Ammon's horn (tissue), 1 donor: ENCODE data around the gene CASP7.

Experiments used
- DNase-seq: peaks from one replicate; pipeline ENCODE4 v3.0.0-alpha.2; 2016; ENCODE audit warnings: low spot score

The CASP7 gene

DNA sequence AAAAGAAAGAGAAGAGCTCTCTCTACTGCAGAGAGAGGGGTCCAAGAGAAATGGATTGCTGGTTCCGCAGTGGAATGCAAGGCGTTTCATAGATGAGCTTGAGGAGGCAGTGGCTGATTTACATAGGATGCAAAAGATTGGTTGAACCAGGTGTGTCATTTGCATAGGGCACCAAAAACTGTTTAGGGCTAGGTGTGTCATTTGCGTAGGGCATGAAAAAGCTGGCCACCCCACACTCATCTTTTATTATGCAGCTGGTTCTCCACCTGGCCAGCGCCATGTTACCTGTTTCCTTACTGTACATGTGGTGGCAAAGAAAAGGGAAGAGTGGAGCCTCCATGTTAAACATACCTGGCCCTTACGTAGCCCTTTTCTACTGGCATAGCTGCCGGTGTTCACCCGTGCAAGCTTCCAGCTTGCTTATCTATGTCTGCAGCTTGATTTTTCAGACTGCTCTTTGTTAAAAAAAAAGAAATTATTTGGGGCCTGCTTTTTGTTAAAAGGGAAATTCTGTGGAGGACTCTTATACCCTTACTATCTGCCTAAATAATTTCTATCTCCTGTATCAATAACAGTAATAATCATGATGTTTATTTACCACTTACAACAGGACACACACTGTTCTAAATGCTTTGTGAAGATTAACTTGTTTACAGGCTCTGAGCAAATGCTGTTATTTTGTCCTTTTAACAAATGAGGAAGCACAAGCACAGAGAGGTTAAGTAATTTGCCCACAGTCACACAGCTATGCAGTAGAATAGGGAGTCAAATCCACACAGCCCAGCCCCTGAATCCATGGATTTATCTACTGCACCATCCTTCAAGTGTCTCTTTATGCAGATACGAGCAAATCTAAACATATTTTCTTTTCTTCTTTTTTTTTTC, 33.3 kb downstream of the CASP7 start:
- DNase-seq, result no peak

DNA sequence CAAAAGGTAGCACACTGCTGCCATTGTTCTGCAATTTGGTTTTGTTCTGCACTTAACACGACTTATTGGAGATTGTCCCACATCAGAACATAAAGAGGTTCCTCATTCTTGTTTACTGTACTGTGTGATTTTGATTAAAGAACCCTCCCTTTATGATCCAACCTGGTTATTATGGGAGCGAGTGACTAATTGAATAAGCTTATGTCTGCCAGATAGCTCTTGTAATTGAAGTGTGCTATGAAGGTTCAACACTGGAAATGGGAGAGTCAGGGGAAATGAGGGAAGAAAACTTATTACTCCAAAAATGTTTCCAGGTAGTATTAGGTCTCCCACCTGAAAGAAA, 33.9 kb downstream of the CASP7 start:
- no peak for DNase-seq

DNA sequence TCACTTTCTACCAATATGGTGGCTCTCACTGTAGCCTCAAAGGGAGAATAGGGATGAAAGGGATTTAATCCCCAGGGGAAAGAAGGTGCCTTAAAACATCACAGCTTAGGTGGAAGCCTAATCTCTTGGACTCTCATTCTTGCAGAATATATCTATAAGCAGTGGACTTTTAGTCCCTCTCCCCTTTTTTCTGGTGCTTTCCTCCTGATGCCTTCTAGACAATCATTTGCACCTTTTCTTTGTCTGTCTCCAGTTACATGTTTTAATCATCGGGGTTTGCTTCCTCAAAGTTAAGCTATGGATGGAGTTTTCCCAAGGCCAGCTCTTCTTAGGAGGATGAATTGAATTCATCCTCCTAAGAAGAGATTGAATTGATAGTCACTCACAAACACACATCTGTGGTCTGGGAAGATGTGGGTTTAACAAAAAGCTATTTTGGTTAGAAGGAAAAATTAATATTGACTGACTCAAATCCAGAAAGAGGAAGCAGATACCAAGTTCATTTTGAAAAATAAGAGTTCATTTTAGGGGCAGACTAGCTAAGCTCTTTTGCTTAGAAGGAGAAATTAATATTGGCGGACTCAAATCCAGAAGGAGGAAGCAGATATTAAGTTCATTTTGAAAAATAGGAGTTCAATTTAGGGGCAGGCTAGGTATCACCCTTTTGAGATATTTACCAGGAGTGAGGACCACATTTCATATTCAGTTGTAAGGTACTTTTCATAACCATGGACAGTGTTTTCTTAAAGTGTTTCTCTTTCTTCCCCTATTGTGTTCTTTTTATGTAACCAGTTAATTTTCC, 36.6 kb downstream of the CASP7 start:
- no peak for DNase-seq

DNA sequence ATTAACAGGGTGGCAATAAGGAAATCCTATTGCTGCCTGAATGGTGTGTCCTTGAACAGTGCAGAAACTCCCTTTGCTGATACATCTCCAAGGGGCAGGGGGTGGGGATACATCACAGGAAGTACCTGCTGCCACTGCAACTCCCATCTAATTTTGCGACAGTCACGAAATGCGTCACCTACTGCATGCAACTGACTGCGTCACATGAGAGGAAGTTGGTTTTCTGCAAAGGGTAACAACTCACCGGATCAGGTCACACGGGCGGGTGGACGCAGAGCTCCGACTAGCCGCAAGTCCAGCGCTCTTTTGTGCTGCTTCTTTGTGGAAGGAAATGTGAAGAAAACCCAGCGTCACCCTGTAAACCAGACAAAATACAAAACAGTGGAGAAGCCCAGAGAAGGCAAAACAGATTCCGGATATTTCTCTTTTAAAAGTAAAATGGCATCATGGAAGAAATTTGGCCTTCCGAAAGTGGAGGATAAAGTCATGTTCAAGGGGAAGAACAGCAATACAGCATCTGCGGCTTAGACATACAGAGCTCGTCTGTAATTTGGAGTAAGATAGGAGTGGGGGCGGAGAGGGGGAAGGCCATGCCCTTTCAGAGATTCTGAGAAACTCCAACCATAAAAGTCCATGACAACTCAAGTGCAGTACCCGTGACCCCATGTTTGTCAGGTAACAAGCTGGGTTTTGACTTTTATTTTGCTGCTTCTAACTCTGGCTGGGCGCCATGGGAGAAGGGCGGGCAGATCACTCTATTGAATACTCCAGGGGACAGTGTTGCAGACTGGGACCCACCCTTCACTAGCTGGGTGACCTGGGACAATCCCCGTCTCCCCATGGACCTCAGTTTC, 39.5 kb downstream of the CASP7 start:
- no peak for DNase-seq

DNA sequence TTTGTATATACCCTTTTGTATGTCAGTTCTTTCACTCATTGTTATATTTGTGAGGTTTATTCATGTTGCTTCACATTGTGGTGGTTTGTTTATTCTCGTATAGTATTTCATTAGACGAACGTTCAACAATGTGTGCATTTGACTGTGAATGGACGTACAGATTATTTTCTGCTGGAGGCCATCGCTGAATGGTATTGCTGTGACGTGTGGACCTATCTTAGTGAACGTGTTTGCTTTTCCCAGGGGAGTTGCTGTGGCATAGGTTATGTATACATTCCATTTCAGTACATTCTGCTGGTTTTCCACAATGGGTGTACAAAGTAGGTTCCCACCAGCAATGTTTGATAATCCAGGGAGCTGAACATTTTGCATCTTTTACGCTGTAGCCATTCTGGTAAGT, 40.7 kb downstream of the CASP7 start:
- DNase-seq, result no peak

DNA sequence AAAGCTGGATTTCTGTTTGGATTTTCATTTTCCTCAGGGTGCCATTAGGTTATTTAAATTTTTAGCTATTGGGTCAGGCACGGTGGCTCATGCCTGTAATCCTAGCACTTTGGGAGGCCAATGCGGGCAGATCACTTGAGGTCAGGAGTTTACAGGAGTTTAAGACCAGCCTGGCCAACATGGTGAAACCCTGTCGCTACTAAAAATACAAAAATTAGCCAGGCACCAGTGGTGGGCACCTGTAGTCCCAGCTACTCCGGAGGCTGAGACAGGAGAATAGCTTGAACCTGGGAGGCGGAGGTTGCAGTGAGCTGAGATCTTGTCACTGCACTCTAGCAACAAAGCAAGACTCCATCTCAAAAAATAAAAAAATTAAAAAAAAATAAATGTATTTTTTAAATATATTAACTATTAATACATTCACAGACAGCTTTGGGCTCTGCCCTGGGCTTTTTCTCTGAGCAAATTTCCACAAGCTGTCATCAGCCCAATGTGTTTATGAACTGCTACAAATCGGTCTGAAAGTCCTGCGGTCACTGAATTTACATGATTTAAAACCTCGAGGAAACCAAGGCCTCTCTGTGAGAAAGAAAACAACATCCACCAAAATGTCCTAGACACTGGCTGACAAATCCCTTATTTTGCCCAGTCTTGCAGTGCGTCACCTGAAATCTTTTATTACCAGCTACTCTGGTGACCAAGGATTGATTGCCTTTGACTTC, 52.6 kb downstream of the CASP7 start:
- DNase-seq, result no peak

DNA sequence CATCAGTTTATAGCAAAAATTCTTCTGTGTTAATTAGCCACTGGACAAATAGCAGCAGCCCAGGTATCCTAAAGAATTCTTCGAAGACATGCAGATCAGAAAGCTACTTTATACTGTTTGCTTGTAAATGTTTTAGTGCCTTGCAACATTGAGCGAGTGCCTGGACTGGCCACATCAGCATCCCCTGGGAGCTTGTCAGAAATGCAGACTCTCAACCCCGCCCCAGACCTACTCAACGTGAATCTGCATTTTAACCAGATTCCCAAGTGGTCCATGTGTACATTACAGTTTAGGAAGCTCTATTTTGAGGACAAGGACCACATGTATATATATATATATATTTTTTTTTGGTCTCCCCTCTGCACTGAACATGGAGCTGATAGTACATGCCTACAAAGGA, 53.3 kb downstream of the CASP7 start:
- no peak for DNase-seq

DNA sequence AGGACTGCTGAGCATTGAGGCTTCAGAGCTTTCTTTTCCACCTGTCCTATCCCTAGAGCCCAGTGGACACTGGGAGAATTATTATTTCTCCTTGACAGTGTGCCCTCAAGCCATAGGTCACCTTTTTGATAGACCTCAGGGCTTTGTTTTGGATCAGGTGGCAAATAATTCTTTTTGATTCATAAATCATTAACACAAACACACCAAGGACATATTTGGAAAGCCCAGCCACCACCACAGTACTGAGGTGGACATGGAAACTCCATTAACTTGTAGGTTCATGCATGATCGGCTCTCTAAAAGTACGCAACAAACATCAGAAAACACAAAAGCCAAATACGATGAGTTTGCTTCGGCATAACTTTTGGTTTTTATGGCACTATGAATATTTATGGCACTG, 53.9 kb downstream of the CASP7 start:
- no peak for DNase-seq

DNA sequence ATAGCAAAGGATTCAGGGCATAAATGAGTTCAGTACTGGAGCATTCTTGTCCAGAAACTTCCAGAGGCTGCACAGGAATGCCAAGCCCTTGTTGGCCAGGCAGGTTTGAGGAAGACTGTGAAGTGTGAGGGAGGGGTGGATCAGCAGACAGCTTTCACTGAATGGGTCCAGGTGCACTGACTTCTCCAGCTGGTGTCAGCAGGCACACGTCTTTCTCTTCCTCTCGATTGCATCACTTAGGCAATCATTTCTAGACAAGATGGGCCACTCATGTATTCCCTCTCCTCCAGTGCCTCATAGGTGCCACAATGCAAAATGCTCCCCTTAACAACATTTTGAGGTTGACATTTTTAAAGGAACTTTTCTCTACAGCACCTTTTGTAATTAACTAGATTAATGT, 56.2 kb downstream of the CASP7 start:
- no peak for DNase-seq

DNA sequence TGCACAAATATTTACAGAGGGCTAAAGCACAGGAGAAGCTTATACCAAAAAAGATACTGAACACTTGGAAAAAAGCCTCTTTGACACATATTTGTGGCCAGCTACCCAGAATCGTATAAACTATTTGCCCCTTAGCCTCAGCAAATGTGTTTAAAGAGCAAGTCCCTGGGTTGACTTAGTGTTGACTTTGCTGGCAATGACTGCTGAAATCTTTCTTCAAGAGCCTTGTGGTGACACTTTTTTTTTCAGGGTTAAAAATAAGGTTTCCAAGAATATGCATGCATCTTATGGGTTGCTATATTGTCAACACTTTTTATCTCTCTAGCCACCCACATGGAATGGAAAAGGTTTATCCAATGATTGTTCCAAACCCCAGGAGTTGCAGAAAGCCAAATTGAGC, 56.9 kb downstream of the CASP7 start:
- DNase-seq, result no peak

DNA sequence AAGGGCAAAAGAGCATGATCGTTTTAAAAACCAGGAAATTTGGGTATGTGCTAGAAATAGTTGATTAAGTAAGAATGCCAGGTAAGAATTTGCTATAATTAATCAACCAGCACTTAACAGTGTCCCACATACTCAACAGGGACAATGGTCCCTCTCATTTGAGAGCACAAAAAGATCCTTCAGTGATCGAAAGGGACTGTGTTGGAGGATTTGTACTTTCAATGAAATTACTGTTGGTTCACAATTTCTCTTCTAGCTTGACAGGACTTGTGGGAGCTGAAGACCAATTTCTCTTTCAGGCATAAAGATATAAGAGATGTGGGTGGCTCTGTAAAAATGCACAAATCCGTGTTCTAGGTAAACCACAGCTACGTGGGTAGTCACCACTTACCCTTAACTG, 59.3 kb downstream of the CASP7 start:
- peak; percentile 5 for DNase-seq

DNA sequence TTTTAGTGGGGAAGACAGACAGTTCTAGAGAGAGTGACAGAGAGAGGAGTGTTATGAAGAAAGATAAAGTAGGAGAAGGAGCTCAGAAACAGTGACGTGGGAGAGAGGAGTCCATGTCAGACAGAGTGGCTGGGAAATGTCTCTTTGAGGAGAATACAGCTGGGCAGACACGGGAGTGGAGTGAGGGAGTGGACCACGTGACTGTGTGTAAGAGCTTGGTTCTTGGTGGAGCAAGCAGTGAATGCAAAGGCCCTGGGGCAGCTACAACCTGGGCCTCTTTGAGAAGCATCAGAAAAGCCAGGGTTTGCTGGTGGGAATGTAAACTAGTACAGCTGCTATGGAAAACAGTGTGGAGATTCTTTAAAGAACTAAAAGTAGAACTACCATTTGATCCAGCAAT, 59.9 kb downstream of the CASP7 start:
- DNase-seq, result no peak

DNA sequence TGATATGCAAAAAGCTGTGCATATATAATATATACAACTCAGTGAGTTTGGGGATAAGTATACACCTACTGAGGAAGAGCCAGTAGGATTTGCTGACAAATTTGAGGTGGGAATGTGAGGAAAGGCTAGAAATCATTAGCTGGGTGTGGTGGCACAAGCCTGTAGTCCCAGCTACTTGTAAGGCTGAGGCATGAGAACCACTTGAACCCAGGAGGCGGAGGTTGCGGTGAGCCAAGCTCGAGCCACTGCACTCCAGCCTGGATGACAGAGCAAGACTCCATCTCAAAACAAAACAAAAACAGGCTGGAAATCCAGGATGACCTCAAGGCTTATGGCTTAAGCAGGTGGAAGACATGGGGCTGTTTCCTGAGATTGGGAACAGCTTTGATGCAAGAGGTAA, 61.1 kb downstream of the CASP7 start:
- no peak for DNase-seq

DNA sequence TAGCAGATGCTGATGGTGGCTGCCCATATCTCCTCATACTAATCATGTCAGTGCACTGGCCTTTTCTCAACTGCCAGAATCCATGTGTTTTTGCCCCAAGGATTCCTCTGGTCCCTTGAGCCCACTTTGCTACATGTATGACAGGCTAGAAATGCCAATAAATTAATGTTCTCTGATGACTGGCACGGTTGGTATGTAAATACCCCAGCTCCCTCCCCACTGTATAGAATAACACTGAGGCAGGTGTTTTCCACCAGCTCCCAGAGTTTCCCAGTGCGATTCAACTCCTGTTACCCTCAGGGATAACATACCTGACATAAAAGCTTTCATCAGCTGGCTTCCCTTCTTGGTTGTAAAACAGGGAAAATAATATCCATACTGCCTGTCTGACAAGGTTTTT, 62.8 kb downstream of the CASP7 start:
- no peak for DNase-seq

DNA sequence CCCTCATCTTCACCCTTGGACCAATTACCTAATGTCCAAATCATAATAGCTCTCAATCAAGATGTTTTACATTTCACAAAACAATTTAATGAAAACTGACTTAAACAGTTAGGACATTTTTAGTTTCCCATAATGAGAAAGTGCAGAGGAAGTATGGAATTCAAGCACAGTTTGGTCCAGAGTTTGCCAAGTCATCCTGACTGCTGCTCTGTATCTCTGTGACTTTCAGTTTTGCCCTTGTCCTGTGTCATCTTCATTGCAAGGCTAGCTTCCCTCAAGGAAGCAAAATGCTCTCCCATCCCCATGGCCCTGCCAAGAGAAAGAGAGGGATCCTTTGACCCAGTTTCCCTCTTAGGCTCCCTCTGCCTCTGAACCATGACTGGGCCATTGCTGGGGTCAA, 63.9 kb downstream of the CASP7 start:
- no peak for DNase-seq

DNA sequence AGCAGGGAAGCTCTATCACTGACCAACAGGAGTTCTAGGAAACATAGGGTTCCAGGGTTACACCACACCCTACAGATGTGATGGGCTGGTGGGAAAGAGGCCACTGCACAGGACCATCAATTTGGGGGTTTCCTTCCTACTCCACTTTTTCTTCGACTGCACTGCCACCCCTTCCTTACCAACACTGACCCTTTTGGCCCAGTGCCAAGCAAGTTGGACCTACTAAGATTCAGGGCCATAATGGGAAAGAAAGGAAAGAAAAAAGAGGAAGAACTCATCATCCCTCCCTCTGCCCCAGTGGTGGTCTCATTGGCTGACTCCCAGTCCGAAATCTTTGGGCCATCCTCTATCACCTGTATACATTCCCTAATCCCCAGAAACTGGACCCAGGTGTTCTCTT, 65.7 kb downstream of the CASP7 start:
- no peak for DNase-seq

DNA sequence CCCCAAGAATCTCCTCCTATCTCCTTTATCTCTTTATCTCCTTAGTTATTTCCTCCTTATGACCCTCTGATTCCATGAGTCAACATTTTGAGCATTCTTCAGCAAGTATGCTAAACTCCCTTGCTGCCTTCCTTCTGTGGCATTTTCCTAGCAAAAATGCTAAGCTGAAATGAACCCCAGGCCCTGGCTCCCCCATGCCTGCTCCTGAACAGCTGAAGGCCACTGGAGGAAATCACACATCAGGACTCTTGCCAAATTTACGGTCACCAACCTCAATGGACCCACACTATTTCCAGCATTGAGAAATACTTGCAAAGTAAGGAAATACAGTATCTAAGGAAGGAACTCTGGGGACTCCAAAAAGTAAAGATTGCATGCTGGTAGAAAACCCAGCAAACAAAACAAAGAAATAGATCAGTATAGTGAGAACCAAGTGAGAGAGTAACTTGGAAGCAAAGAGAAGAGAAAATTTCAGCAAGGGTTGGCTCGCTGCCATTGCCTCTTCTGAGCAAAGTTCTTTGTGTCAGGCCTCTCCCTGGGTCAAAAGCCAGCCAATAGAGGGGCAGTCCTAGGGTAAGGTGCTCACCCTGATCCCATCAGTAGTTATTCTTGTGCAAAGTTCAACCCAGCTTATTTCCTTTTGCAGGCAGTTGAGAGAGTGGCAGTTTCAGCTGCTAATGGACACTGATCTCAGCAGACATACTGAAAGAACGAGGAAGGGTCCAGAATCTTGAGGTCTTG, 66.7 kb downstream of the CASP7 start:
- no peak for DNase-seq

DNA sequence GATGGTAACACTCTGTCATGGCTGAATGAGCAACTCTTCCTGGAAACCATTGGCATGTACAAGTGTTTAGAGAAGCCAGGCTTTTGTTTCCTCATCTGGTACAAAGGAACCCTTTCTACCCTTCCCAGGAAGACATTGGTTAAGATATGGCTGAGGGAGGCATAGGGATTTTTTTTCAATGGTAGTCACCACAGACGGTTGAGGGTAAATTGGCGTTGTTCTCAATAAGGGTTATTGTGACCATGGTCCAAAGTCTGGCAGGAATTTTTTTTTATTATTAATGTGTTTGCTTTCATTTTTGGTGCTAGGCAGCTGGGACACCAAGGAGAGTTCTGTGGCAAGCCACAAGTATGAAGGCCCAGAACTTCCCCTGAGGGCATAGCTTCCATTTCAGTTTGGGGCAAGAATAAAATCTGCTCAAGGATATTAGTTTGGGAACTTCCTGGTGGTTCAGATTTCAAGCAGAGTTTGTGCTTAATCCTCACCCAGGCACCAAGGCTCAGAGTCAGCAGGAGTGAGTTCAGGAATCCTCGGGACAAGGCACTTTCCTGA, 71.5 kb downstream of the CASP7 start, which contains the start of gene PLEKHS1:
PLEKHS1 (plus strand) TSS at position 502 of the 552 bp plus-strand sequence. CDS start 3,596 bp downstream, outside the sequence.
- no peak for DNase-seq

DNA sequence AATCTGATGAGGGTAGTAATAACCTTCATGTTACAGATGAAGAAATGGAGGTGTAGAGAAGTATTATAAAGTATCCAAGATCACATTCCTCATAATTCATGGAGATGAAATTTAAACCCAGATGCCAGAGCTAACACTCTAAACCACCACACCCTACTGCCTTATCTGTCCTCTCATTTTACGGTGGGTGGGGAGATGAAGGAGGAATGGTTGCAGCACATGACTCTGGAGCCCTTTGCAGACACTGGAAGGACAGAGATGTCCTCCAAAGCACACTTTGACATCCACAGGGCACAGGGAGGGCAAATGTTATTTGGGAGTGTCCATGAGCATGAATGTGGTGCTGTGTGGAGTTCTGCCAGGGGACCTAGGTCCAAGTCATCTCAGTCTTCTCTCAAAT, 72.8 kb downstream of the CASP7 start:
- DNase-seq, result no peak

DNA sequence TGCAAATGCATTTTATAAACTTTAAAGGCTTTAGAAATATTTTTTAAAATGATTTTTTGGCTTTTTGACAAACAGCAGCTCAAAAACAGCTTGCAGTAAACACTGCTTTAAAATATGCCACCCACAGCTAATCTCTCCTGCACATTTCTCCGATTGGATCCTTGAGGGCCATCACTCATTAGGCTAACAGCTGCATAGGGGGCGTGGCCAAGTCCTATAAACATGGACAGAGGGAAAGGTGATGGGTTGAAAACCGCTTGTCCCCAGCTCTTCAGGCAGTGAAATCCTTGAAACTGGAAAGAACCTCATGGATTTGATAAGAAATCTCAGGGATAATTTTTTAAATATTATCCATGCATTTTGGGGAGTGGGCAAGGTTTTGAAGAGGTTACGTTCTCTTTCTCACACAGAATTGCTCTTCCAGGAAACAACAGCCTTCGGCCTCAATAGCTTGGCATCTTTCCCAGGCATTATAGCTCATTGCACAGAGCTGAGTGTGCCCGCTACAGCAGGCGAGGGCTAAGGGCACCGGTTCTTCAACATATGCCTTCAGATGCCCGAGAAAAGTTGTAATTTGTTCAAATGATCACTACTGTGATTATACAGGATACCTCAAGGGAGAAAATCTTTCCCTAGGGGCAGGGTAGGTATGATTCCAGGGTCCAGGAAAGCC, 73.4 kb downstream of the CASP7 start:
- DNase-seq, result no peak
